GM21737 (cell line): ENCODE data around the gene SAFB.

ENCODE experiments used
- ATAC-seq: cut with Tn5 transposase; IDR thresholded peaks from one replicate; pipeline ENCODE4 v1.9.1; 2021; ENCODE audit warnings: mild to moderate bottlenecking, moderate library complexity; ENCODE audit not compliant: unreplicated experiment

SAFB gene

DNA sequence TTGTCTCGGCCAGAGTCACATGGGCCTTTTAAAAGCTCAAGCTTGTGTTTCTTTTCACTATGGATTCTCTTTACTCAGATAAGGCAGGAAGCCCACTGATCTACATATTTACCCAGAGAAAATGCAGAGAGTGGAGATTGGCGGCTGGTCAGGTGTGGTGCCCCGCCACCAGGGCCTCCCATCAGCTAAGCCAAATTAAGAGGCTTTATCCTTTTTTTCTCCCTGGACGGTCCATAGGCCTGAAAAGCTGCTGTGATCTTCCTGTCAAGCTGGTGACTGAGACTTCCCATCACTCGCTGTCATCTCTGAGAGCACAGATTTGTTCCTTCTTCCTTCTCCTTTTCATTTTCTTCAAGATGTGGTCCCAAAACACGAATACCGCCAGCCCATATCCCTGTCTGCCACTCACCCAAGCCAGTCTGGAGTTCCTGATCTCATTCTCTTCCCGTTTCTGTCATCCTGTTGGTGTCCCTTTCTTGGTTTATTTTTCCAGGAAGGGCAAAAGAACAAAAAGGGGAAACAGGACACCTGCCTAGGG, 1.9 kb downstream of the SAFB start:
- ATAC-seq, result no peak

DNA sequence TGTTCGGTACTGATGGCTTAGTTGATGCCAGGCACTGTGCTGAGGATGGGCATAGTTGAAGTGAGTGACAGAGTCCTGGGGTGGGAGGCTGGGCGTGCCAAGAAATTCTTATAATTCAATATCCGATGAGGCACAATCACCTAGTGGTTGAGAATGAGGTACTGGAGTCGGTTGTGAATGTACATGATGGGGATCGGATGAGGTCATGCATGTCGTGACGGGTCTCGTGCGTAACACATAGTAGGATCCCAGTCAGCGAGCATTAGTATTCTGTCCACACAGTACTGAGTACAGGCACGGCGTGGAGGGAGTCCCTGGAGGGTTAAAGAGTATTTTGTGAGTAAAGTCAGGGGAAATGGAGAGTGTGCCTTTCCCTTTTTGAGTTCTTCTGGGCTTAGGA, 2.8 kb downstream of the SAFB start:
- ATAC-seq, result no peak

DNA sequence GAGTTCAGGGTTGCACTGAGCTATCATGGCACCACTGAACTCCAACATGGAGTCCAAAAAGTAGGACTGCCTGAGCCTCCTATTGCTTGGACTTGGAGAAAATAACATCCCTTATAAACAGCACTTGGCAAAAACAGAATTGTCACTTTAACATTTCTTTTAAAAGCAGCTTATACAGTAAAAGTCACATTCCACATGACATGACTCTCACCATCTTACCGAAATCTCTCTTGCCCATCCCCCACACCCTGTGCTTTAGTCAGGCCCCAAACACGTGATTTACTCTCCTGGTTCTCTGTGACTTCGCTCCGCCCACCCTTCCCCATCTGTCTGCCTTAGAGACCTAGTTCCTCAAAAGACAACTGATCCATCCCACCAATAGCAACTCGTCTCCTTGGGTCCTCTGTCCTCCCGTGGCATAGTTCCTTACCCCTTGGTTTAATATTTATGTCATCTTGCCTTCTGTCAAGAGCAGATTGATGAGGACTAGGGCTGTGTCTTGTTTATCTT, 4.6 kb downstream of the SAFB start:
- ATAC-seq, result no peak

DNA sequence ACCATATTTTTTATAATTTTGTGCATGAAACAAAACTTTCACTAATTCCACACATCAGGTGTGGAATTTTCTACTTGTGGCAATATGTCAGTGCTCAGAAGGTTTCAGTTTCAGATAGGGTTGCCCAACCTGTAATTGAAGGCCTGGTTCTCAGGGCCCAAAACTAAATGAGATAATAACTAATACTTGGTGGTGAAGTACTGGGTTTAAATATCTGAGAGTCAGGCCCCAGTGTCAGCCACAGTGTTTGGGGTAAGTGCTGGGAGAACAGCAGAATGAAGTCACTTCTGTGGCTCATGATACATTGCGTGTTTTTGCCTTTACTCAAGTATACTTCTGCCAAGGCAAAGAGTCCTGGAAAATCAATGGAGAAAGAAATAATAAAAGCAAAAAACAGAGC, 5.6 kb downstream of the SAFB start:
- no peak for ATAC-seq

DNA sequence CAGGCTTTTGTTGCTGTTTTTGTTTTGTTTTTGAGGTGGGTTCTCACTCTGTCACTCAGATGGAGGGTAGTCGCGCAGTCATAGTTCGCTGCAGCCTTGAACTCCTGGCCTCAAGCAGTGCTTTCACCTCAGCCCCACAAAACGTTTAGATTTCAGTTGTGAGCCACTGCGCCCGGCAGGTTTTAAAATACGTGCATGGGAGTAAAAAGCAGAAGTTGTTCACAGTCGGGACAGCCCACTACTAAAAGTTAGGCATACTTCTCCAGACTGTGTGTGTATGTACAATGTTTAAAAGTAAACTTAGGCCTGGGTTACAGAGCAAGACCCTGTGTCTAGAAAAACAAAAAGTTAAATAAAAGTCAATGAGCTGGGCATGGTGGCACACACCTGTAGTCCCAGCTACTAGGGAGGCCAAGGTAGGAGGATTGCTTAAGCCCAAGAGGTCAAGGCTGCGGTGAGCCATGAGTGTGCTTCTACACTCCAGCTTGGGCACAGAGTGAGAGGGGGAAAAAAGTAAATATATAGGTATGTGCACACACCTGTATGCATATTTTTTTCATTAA, 6.1 kb downstream of the SAFB start:
- no peak for ATAC-seq

DNA sequence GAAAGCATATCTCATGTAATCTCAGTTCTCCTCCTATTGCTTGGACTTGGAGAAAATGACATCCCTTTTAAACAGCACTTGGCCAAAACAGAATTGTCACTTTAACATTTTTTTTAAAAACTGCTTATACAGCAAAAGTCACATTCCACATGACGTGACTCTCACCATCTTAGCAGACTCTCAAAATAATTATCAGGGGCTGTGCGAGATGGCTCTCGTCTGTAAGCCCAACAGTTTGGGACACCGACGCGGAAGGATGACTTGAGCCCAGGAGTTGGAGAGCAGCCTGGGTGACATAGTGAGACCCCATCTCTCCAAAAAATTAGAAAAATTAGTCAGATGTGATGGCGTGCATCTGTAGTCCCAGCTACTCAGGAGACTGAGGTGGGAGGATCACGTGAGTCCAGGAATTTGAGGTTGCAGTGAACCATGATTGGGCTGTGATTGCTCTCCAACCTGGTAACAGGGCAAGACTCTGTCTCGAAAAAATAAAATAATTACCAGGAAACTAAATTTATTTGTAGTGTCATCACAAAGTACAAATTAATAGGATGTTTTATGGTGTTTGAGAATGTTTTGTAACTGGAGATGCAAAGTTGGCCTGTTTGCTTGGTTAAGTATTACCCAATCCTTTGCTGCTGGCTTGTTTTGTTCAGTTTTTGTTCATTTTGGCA, 8.8 kb downstream of the SAFB start:
- no peak for ATAC-seq

DNA sequence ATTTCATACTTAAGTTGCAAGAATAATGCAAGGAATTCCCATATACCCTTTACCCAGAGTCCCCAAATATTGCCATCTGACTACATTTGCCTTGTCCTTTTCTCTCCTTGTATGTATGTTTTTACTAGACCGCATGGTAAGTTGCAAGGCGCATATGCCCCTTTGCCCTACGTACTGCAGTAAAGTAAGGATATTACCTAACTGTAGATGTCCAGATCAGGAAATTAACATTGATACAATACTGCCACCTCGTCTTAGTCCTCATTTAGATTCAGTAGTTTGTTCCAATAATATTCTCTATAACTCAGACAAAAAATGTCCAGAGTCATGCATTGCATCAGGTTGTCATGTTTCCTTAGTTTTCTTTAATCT, 9.3 kb downstream of the SAFB start:
- no peak for ATAC-seq

DNA sequence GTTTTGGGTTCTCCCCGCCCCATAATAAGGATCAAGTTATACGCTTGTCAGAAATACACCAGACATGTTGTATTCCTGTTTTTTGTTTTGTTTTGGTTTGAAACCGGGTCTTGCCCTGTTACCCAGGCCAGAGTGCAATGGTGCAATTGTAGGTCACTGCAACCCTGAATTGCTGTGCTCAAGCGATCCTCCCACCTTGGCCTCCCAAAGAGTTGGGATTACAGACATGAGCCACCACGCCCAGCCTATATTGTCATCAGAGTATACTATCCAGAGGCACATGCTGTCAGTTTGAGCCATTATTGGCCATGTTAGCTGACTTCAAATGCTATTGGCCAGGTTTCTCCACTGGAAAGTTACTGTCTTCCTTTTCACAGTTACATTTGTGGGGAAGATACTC, 9.8 kb downstream of the SAFB start:
- ATAC-seq, result no peak

DNA sequence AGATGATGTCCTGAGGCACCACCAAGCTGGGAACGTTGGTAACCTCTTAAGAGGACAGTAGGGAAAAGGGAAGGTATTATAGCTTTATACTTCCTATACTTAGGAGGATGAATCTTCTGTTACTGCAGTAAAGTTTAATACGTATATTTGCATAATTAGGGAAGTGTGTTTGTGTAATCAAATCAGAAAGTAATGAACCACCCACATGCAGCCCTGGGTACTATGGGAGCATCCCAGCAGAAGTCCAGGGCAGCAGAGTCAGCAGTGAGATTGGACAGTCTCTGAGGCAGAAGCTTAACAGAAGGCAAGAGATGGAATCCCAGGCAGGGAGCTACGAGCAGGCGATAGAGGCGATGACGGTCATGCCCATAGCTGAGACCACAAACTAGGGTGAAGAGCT, 12.5 kb downstream of the SAFB start:
- ATAC-seq, result no peak

DNA sequence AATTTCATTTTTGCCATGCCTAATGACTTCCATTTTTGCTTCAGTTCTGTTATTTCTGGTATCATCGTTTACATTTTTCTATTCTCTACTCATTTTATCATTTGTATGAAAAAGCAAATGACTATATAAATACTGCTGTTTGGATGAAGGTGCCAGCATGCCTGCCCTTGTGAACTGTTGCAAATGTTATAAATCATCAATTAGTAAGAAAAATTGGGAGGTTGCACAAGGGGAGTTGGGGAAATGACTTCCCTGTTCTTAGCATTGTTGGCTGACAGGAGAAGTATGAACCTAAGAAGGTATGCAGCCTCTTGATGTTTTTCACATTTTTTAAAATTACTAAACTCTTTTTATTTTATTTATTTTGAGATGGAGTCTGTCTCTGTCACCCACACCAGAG, 15.1 kb downstream of the SAFB start:
- ATAC-seq, result no peak

DNA sequence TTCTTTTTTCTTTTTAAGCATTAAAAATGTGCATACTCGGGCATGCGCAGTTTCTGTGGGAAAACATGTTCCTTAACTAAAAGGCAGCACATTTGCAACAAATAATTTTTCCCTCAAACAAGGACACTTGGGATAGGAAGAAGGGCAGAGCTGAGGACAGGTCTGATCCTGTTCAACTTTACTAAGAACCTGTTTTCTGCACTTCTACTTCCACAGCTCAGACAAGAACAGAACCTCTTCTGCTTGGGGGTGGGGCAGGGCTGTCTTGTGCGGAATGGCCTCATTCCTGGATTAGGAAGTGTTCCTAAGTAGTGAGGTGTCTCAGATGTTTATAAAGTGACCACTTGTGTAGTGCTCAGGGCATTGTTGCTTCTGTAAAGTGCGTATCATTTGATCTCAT, 18.3 kb downstream of the SAFB start:
- no peak for ATAC-seq

DNA sequence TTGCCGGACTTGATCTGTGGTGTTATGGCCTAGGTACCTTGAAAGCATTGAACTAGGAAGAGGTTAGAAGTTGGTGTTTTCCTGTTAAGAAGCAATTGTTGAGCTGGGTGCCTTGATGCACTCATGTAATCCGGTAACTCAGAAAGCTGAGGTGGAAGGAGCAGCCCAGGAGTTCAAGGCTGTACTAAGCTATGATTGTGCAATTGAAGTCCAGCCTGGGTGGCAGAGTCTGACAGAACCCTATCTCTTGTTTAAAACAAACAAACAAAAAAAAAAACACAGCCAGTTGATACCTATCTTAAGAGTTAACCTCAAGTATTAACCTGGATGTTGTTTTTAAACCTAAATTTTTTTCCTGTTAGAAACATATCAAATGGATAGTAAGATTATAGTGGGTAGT, 19.3 kb downstream of the SAFB start:
- ATAC-seq, result no peak

DNA sequence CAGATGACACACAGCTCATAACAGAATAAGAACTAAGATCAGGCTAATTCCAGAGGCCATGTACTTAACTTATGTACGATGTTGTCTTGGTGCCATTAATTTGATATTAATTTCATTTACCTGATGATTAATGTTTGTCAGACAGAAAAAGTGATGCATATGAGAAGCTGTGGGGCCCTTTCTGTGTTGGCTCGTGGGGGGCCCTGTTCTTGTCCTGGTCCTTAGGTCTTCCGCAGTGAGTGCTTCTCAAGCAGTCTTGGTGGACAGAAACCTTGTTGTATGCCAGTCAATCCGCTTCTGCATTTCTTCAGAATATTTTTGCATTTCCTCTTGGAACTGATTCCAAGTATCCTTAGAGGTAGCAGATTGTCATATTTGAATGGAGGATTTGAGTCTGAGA, 20.2 kb downstream of the SAFB start:
- no peak for ATAC-seq

DNA sequence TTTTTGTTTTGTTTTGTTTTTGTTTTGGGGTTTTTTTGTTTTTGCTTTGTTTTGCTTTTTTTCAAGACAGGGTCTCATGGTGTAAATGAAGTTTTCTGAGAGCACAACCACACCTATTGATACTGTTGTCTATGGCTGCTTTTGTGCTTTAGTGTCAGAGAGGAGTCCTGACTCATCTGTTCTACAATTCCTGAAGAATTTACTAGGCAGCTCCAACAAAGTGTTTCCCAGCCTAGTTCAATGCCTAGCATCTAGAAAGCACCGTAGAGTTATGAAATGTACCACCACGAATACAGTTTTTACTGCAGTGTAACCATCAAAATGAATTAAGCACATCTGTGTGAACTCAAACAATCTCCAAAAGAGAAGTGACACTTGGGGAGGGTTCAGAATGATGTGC, 21.2 kb downstream of the SAFB start:
- ATAC-seq, result no peak

DNA sequence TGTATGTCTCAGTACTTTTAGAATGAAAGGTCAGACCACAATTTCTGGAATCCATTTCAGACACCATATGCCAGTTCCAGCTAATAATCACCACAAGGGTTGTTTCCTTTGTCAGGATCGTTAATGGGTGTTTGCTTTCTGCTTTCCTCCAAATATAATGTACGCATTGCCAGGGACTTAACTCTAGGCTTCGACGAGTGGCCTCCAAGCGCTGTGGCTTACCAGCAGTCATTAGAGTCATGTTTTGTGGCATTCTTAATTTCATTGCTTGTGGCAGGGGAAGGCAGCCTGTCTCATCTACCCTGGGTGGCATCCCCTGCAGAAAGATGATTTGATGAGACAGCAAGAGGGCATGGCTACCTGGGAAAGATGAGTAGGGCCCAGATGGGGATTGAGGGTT, 22.5 kb downstream of the SAFB start:
- no peak for ATAC-seq

DNA sequence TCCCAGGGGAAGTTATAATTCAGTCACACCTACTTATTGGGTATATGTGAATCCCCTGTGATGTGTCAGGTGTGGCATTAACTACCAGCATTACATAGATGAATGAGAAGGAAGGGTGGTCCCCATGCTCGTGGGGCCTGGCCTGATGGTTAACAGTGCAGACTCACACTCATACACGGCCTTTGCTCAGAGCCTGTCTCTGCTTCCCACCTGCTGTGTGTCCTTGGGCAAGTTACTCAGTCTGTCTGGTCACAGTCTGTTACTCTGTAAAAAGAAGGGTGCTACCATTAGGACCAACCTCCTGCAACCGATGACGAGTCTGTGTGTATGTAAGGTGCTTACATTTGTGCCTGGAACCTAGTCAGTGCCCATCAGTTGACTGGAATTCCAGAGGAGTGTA, 23.8 kb downstream of the SAFB start:
- no peak for ATAC-seq

DNA sequence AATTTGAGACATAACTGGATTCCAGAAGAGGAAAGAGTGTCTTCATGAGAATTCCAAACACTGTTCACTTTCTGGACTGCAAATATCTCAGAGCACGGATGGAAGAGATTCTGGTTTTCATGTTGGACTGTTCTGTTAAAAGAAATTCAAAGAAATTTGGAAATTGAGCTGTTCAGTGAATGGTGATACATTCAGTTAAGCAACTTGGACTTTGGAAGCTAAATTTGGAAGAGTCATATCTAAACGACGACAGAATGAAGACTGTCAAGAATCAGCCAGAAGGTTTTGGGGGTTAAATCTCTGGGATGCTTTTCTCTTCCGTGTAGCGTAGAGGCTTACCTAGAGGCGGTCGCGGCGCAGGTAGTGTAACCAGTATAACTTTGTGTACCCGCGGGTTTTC, 25.6 kb downstream of the SAFB start:
- no peak for ATAC-seq

DNA sequence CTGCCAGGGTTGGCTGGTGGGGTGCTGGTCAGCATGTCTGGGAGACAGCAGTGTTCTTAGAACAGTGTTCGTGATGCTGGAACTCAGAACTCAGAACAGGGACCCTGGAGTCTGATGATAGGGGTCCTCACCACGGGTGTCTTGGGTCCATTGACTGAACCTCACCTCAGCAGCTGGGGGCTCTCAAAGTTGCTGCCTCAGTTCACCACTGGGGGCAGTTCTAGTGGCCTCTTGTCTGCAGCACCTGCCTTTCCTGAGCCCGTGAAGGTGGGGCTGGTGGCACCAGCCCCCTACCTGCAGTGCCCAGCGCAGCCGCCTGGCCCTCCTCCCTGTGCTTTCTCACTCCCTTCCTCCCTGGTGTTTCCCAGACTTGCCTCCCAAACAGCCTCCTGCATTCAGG, 28.5 kb downstream of the SAFB start:
- ATAC-seq, result no peak

DNA sequence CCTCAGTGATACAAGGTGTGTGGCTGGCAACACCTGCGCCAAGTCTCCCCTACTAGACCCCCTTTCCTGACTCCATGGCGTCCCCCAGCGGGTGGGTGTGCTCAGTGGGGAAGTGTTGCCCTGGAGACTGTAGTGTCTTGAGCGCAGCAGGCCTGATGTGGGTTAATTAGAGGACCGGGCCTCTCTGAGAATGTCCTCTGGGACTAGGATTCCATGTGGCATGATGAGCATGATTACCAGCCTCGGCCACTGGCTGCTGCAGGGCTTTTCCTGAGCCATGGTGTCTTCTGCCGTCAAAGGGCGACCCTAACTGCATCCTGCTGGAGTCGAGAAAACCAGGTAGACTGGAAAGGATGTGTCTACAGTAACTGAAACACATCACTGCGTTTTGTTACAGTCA, 29.4 kb downstream of the SAFB start:
- ATAC-seq, result no peak

DNA sequence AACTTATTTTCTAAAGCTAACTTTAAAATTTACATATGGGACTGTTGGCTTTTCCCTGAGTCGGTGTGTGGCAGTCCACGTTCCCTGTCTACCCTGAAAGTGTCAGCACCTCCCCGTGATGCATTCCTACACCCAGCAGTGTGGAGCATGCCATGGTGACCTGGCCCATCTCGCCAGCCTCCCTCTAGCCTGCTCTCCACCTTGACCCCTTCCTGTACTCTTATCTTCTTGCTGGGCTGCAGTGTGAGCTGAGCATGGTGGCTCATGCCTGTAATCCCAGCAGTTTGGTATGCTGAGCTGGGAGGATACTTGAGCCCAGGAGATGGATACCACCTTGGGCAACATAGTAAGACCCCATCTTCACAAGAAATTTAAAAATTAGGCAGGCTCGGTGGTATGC, 32.0 kb downstream of the SAFB start:
- ATAC-seq, result no peak

DNA sequence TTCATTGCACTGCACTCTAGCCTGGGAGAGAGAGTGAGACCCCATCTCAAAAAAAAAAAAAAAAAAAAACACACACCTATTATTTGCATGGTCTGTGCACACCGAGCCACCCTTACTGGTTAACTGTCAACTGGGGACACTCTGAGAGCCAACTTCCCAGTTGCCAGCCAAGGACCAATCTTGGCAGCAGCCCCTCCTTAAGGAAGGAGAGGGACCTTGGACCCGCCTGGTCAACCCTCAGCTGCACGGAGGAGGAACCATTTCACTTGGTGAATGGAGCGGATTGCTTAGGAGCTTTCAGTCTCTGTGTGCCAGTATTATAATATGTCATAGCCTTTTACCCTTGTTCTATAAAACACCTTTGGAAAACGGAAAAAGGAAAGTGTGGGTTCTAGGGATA, 32.5 kb downstream of the SAFB start:
- no peak for ATAC-seq

DNA sequence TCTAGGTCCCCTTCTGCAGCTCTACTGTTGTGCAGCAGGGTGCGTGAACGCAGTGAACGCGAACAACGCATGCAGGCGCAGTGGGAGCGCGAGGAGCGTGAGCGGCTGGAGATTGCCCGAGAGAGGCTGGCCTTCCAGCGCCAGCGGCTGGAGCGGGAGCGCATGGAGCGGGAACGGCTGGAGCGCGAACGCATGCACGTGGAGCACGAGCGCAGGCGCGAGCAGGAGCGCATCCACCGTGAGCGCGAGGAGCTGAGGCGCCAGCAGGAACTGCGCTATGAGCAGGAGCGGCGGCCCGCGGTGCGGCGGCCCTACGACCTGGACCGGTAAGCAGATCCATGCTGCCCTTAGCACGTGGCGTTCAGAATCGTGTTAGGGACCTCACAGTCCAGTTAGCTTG, 38.6 kb downstream of the SAFB start:
- no peak for ATAC-seq

DNA sequence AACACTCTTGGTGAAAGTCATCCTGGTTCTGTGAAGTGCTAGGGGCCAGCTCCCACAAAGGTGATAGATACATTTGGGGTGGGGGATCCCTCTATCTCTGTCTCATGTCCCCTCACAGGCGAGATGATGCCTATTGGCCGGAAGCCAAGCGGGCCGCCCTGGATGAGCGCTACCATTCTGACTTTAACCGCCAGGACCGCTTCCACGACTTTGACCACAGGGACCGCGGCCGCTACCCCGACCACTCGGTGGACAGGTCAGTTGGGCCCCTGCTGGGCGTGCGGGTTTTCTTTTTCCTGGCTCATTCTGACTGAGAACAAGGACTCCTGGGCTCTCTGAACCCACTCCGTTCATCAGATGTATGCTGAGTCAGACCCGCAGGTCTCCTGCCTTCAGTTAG, 41.0 kb downstream of the SAFB start:
- ATAC-seq, result no peak
